Gastroesophageal sphincter (tissue), 3 donors: Measurements from ENCODE around the gene MEF2C.

Source experiments
- EP300 ChIP-seq: sonication (generic); formaldehyde crosslinking; IDR thresholded peaks from one replicate; pipeline ENCODE4 v1.6.1; 2017; ENCODE audit warnings: antibody characterized with exemption, mild to moderate bottlenecking
- POLR2A ChIP-seq, 2 donors: fragments of 450-650 bp; IDR thresholded peaks; one replicate each; pipeline ENCODE4 v1.6.1; 2017; ENCODE audit warnings: antibody characterized with exemption in 2 of 2, mild to moderate bottlenecking in 2 of 2, moderate library complexity in 1 of 2
- POLR2AphosphoS5 ChIP-seq: sonication (generic); formaldehyde crosslinking; IDR thresholded peaks from one replicate; pipeline ENCODE4 v1.6.1; 2017; ENCODE audit warnings: antibody characterized with exemption
- TF ChIP-seq, protein P1 (sequence below), 4 experiments: fragments of 200-600 bp in 2 of 4; fragments of 450-650 bp in 2 of 4; sonication (generic) in 1 of 4; IDR thresholded peaks; one replicate each; pipeline ENCODE4 v1.5.1; 2017 to 2019; ENCODE audit warnings: antibody characterized with exemption in 4 of 4, mild to moderate bottlenecking in 2 of 4, moderate library complexity in 2 of 4

DNA sequence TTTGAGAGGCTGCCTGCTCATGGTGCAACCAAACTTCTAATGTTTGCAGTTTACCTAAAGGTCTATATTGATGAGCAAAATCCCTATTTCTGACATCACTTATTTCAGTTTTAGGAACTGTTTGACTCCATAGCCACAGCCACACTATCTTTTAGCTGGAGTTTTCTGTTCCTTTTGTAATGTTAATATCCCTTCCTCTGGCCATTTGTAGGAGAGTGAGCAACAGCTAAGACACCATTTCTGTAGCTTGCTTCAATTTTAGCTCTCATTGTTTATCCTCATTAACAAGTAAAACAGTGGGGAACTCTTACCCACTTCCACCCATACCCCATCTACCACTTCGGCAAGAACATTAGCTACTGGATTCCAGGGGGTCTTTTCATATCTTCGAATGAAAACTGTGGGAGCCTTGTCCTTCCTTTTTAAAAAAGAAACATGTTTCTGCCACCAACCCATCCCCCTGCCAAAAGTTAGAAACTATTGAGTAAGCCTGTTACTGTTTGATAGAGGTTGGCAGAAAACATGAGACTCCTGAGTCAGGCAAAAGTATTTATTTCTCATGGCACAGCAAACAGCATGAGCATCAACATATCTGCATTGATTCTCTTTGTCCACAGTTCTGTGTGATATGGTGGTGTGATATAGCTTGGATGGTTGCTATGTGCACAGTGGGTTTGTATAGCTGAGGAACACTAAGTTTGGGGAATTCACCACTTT, 174.1 kb downstream of the MEF2C start:
- TF ChIP-seq, protein P1, sequence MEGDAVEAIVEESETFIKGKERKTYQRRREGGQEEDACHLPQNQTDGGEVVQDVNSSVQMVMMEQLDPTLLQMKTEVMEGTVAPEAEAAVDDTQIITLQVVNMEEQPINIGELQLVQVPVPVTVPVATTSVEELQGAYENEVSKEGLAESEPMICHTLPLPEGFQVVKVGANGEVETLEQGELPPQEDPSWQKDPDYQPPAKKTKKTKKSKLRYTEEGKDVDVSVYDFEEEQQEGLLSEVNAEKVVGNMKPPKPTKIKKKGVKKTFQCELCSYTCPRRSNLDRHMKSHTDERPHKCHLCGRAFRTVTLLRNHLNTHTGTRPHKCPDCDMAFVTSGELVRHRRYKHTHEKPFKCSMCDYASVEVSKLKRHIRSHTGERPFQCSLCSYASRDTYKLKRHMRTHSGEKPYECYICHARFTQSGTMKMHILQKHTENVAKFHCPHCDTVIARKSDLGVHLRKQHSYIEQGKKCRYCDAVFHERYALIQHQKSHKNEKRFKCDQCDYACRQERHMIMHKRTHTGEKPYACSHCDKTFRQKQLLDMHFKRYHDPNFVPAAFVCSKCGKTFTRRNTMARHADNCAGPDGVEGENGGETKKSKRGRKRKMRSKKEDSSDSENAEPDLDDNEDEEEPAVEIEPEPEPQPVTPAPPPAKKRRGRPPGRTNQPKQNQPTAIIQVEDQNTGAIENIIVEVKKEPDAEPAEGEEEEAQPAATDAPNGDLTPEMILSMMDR (IDR thresholded peaks at IDR 0.05) = no peak
- no peak for TF ChIP-seq POLR2AphosphoS5
- no peak for TF ChIP-seq POLR2A (IDR thresholded peaks at IDR 0.05)
- TF ChIP-seq EP300 = no peak
